ENCODE data around the gene C9orf43.

Gene C9orf43

GRCh38 chr9:113373256-113373655, 37.3 kb upstream of the C9orf43 start:
- Histone ChIP-seq H3K27ac (replicated peaks) (no peak overlapping the region), H3K4me3 (replicated peaks; ENCODE audit: insufficient read depth, low read length) (no peak overlapping the region), H3K27me3 (ENCODE audit: insufficient read depth, poor library complexity, severe bottlenecking) (no peaks in the 10 kb centered on the region)
- DNase-seq (ENCODE audit: low read depth in 1 of 2, low spot score in 1 of 2): no peak
- TF ChIP-seq SPI1 (IDR thresholded peaks at IDR 0.05; ENCODE audit: borderline replicate concordance, low read depth) (no peak), GABPA (IDR thresholded peaks at IDR 0.05; ENCODE audit: low read depth) (no peak), REST (IDR thresholded peaks at IDR 0.05; ENCODE audit: insufficient replicate concordance, low read depth) (no peak), CTCF (IDR thresholded peaks at IDR 0.05; ENCODE audit: insufficient read depth, low read length) (no peak), POLR2AphosphoS5 (IDR thresholded peaks at IDR 0.05; ENCODE audit: low read depth) (no peak)

- H3K27me3 ChIP-seq (ENCODE audit: insufficient read depth, poor library complexity, severe bottlenecking): no peaks in the 10 kb centered on the region
- no peak overlapping the region for H3K27ac ChIP-seq (replicated peaks)
- no peak for DNase-seq (ENCODE audit: low read depth in 1 of 2, low spot score in 1 of 2)
- H3K4me3 ChIP-seq (replicated peaks; ENCODE audit: insufficient read depth, low read length): no peak overlapping the region
- TF ChIP-seq POLR2AphosphoS5 (IDR thresholded peaks at IDR 0.05; ENCODE audit: low read depth) (no peak), REST (IDR thresholded peaks at IDR 0.05; ENCODE audit: insufficient replicate concordance, low read depth) (no peak), SPI1 (IDR thresholded peaks at IDR 0.05; ENCODE audit: borderline replicate concordance, low read depth) (no peak), CTCF (IDR thresholded peaks at IDR 0.05; ENCODE audit: insufficient read depth, low read length) (no peak), GABPA (IDR thresholded peaks at IDR 0.05; ENCODE audit: low read depth) (no peak)
Measured at GRCh38 chr9:113373676-113374392, 36.7 kb upstream of the C9orf43 start.

GRCh38 chr9:113375057-113376023, 35.2 kb upstream of the C9orf43 start:
- Histone ChIP-seq H3K27ac (replicated peaks) (no peak overlapping the region), H3K4me3 (replicated peaks; ENCODE audit: insufficient read depth, low read length) (no peak overlapping the region), H3K27me3 (ENCODE audit: insufficient read depth, poor library complexity, severe bottlenecking) (no peaks in the 10 kb centered on the region)
- TF ChIP-seq SPI1 (IDR thresholded peaks at IDR 0.05; ENCODE audit: borderline replicate concordance, low read depth): no peak
- TF ChIP-seq POLR2AphosphoS5 (IDR thresholded peaks at IDR 0.05; ENCODE audit: low read depth): no peak
- TF ChIP-seq REST (IDR thresholded peaks at IDR 0.05; ENCODE audit: insufficient replicate concordance, low read depth): no peak
- TF ChIP-seq GABPA (IDR thresholded peaks at IDR 0.05; ENCODE audit: low read depth): no peak
- TF ChIP-seq CTCF (IDR thresholded peaks at IDR 0.05; ENCODE audit: insufficient read depth, low read length): no peak
- DNase-seq (ENCODE audit: low read depth in 1 of 2, low spot score in 1 of 2): no peak

Measured in HL-60 (cell line).